22Rv1 (cell line): ENCODE measurements around the gene NPSR1.

Source experiments
- CTCF ChIP-seq: fragments of 450-650 bp; IDR thresholded peaks from 2 replicates; pipeline ENCODE4 v1.5.1; 2017; ENCODE audit warnings: mild to moderate bottlenecking
- ZFX ChIP-seq: fragments of 450-650 bp; IDR thresholded peaks from 2 replicates; pipeline ENCODE4 v1.6.1; 2017; ENCODE audit warnings: antibody characterized with exemption, borderline replicate concordance

GRCh38 chr7:34757570-34758110 lies 99.6 kb downstream of the NPSR1 start:
- TF ChIP-seq CTCF (no peak), ZFX (no peak)
